Neuronal stem cell (in vitro differentiated cells): ENCODE measurements around the gene BTBD9.

Experiments
- DNase-seq: peaks from one replicate; pipeline ENCODE4 v3.0.0-alpha.2; 2013; ENCODE audit warnings: low spot score
- H2AFZ ChIP-seq: one replicate; pipeline ENCODE4 v1.6.1; 2013; ENCODE audit warnings: mild to moderate bottlenecking, low read length, inconsistent platforms
- H2AK5ac ChIP-seq: 2 replicates; pipeline ENCODE4 v1.6.1; 2013; ENCODE audit warnings: low read depth, mild to moderate bottlenecking, inconsistent platforms, low read length, moderate library complexity, mixed read lengths
- H2BK120ac ChIP-seq: 2 replicates; pipeline ENCODE4 v1.6.1; 2013; ENCODE audit warnings: low read depth, mild to moderate bottlenecking, inconsistent platforms, low read length, moderate library complexity, mixed read lengths
- H2BK12ac ChIP-seq: one replicate; pipeline ENCODE4 v1.6.1; 2013; ENCODE audit warnings: low read length, inconsistent platforms
- H2BK15ac ChIP-seq: 2 replicates; pipeline ENCODE4 v1.6.1; 2013; ENCODE audit warnings: mild to moderate bottlenecking, low read length, inconsistent platforms, mixed read lengths
- H2BK5ac ChIP-seq: one replicate; pipeline ENCODE4 v1.6.1; 2013; ENCODE audit warnings: inconsistent platforms, mild to moderate bottlenecking, low read length, moderate library complexity
- H3K14ac ChIP-seq: one replicate; pipeline ENCODE4 v1.6.1; 2013; ENCODE audit warnings: low read length, inconsistent platforms
- H3K18ac ChIP-seq: 2 replicates; pipeline ENCODE4 v1.6.1; 2013; ENCODE audit warnings: low read length, inconsistent platforms
- H3K23ac ChIP-seq: 2 replicates; pipeline ENCODE4 v1.6.1; 2013; ENCODE audit warnings: low read depth, mild to moderate bottlenecking, mixed read lengths, low read length, inconsistent platforms; ENCODE audit not compliant: poor library complexity
- H3K27ac ChIP-seq: replicated peaks from 3 replicates; pipeline ENCODE4 v1.5.1; 2013; ENCODE audit warnings: low read length, inconsistent platforms
- H3K27me3 ChIP-seq, 3 experiments: 2 replicates each; pipeline ENCODE4 v1.6.1; 2013; ENCODE audit warnings: low read length in 3 of 3, mild to moderate bottlenecking in 2 of 3, inconsistent platforms in 1 of 3, low read depth in 1 of 3, mixed read lengths in 1 of 3, moderate library complexity in 1 of 3; ENCODE audit not compliant: control insufficient read depth in 3 of 3, insufficient read depth in 3 of 3
- H3K36me3 ChIP-seq, 2 donors: replicated peaks in 1 of 2; 2 replicates each; pipeline ENCODE4 v1.6.1; 2013; ENCODE audit warnings: low read length in 2 of 2; ENCODE audit not compliant: control insufficient read depth in 2 of 2, insufficient read depth in 2 of 2
- H3K4ac ChIP-seq: 2 replicates; pipeline ENCODE4 v1.6.1; 2013; ENCODE audit warnings: inconsistent platforms, mild to moderate bottlenecking, low read length, moderate library complexity
- H3K4me1 ChIP-seq, 2 donors: 1 replicate in 1 of 2; 2 replicates in 1 of 2; pipeline ENCODE4 v1.6.1; 2013; ENCODE audit warnings: low read length in 2 of 2, low read depth in 1 of 2; ENCODE audit not compliant: control insufficient read depth in 2 of 2, insufficient read depth in 1 of 2
- H3K4me2 ChIP-seq: one replicate; pipeline ENCODE4 v1.6.1; 2013; ENCODE audit warnings: mild to moderate bottlenecking, low read length, inconsistent platforms; ENCODE audit not compliant: insufficient read depth, poor library complexity, severe bottlenecking
- H3K4me3 ChIP-seq, 2 donors: 2 replicates each; pipeline ENCODE4 v1.5.1; 2013; ENCODE audit warnings: low read length in 2 of 2, mild to moderate bottlenecking in 2 of 2, inconsistent platforms in 1 of 2, moderate library complexity in 1 of 2
- H3K79me1 ChIP-seq: one replicate; pipeline ENCODE4 v1.6.1; 2013; ENCODE audit warnings: low read depth, mild to moderate bottlenecking, inconsistent platforms, low read length, moderate library complexity
- H3K9ac ChIP-seq: one replicate; pipeline ENCODE4 v1.6.1; 2013; ENCODE audit warnings: mild to moderate bottlenecking, low read depth, low read length, inconsistent platforms; ENCODE audit not compliant: poor library complexity
- H3K9me3 ChIP-seq, 2 donors: replicated peaks in 1 of 2; 2 replicates each; pipeline versions ENCODE3 to v1.6.1; 2013; ENCODE audit warnings: low read length in 2 of 2, mild to moderate bottlenecking in 2 of 2, inconsistent platforms in 1 of 2, low read depth in 1 of 2, mixed read lengths in 1 of 2, moderate library complexity in 1 of 2; ENCODE audit not compliant: control insufficient read depth in 2 of 2, insufficient read depth in 1 of 2
- H4K8ac ChIP-seq: one replicate; pipeline ENCODE4 v1.6.1; 2013; ENCODE audit warnings: low read depth, mild to moderate bottlenecking, inconsistent platforms, low read length, moderate library complexity
- H4K91ac ChIP-seq: one replicate; pipeline ENCODE4 v1.6.1; 2013; ENCODE audit warnings: low read length, low read depth, mild to moderate bottlenecking, inconsistent platforms; ENCODE audit not compliant: poor library complexity
- WGBS, 2 donors: extraction: QIAGEN DNeasy Blood & Tissue Kit; methylation state at CpG; one replicate each; pipeline ENCODE4 v1.1.7; 2013; ENCODE audit warnings: missing lambda C conversion rate in 2 of 2, mixed read lengths in 1 of 2; ENCODE audit not compliant: insufficient read length in 2 of 2, insufficient replicate concordance in 1 of 2; ENCODE audit errors: extremely low coverage in 2 of 2; 5-methylcytosine and 5-hydroxymethylcytosine counted together

Gene BTBD9

GRCh38 chr6:38375341-38375740 is 264.4 kb downstream of the BTBD9 start:
- Histone ChIP-seq H2AFZ (no peak overlapping the region), H3K18ac (no peak overlapping the region), H2BK12ac (no peak overlapping the region), H2AK5ac (no peak overlapping the region), H2BK15ac (no peak overlapping the region), H3K14ac (no peak overlapping the region), H3K9ac (no peak overlapping the region), H3K4ac (no peak overlapping the region), H2BK120ac (no peak overlapping the region), H4K8ac (no peak overlapping the region), H3K36me3 (no peaks in the 10 kb centered on the region), H3K4me2 (no peak overlapping the region), H3K27me3 (no peaks in the 10 kb centered on the region), H4K91ac (no peak overlapping the region), H3K4me1 (peaks cover 3 to 11% of the 10 kb centered on the region in 2 donors), H3K27ac (no peak overlapping the region), H3K4me3 (no peak overlapping the region), H3K9me3 (no peaks in the 10 kb centered on the region), H3K79me1 (no peaks in the 10 kb centered on the region), H3K23ac (no peak overlapping the region), H2BK5ac (no peak overlapping the region)
- no CpG with 5 or more reads among the region's 1 CpG for WGBS, 2 donors
- no peak for DNase-seq

- DNase-seq, result no peak
- no peak overlapping the region for H3K23ac ChIP-seq
- no peaks in the 10 kb centered on the region for H3K27me3 ChIP-seq
- H3K4me3 ChIP-seq, result no peak overlapping the region
- H2BK15ac ChIP-seq, result no peak overlapping the region
- no peak overlapping the region for H3K4ac ChIP-seq
- no peak overlapping the region for H3K14ac ChIP-seq
- no peak overlapping the region for H3K18ac ChIP-seq
- H2BK12ac ChIP-seq, result no peak overlapping the region
- H3K79me1 ChIP-seq, result no peaks in the 10 kb centered on the region
- H2AK5ac ChIP-seq, result no peak overlapping the region
- no CpG with 5 or more reads among the region's 1 CpG for WGBS, 2 donors
- H3K9ac ChIP-seq, result no peak overlapping the region
- H3K4me2 ChIP-seq, result no peak overlapping the region
- peaks cover 3 to 14% of the 10 kb centered on the region in 2 donors for H3K4me1 ChIP-seq
- H3K36me3 ChIP-seq, result no peaks in the 10 kb centered on the region
- no peak overlapping the region for H3K27ac ChIP-seq
- no peak overlapping the region for H2AFZ ChIP-seq
- no peaks in the 10 kb centered on the region for H3K9me3 ChIP-seq
- no peak overlapping the region for H2BK5ac ChIP-seq
- H4K8ac ChIP-seq, result no peak overlapping the region
- no peak overlapping the region for H4K91ac ChIP-seq
- H2BK120ac ChIP-seq, result no peak overlapping the region
These were observed 267.8 kb downstream of the BTBD9 start for GRCh38 chr6:38371881-38372280.

GRCh38 chr6:38370653-38371601 is 268.8 kb downstream of the BTBD9 start:
- H2AFZ ChIP-seq, result no peak overlapping the region
- no peak overlapping the region for H4K91ac ChIP-seq
- H3K4me3 ChIP-seq, result no peak overlapping the region
- H3K27me3 ChIP-seq, result no peaks in the 10 kb centered on the region
- WGBS, 2 donors, result no CpG with 5 or more reads among the region's 8 CpGs
- no peak overlapping the region for H2BK12ac ChIP-seq
- H3K18ac ChIP-seq, result no peak overlapping the region
- no peak overlapping the region for H4K8ac ChIP-seq
- H2BK15ac ChIP-seq, result no peak overlapping the region
- no peaks in the 10 kb centered on the region for H3K36me3 ChIP-seq
- no peaks in the 10 kb centered on the region for H3K79me1 ChIP-seq
- no peak overlapping the region for H3K14ac ChIP-seq
- no peak for DNase-seq
- no peak overlapping the region for H3K4ac ChIP-seq
- H3K27ac ChIP-seq, result no peak overlapping the region
- no peak overlapping the region for H3K23ac ChIP-seq
- no peak overlapping the region for H3K9ac ChIP-seq
- H3K9me3 ChIP-seq, result no peaks in the 10 kb centered on the region
- H3K4me2 ChIP-seq, result no peak overlapping the region
- H2AK5ac ChIP-seq, result no peak overlapping the region
- no peak overlapping the region for H2BK5ac ChIP-seq
- H2BK120ac ChIP-seq, result no peak overlapping the region
- H3K4me1 ChIP-seq, result peaks cover 3 to 18% of the 10 kb centered on the region in 2 donors

GRCh38 chr6:38367231-38367630 is 272.5 kb downstream of the BTBD9 start:
- Histone ChIP-seq H3K9me3 (no peaks in the 10 kb centered on the region), H3K23ac (no peak overlapping the region), H3K9ac (no peak overlapping the region), H4K91ac (no peak overlapping the region), H3K79me1 (no peaks in the 10 kb centered on the region), H3K14ac (no peak overlapping the region), H3K27ac (no peak overlapping the region), H4K8ac (no peak overlapping the region), H3K36me3 (no peaks in the 10 kb centered on the region), H3K4me3 (no peak overlapping the region), H2BK12ac (no peak overlapping the region), H3K18ac (no peak overlapping the region), H2BK5ac (no peak overlapping the region), H2AK5ac (no peak overlapping the region), H3K4me2 (no peak overlapping the region), H3K4me1 (peaks cover 3 to 18% of the 10 kb centered on the region in 2 donors), H3K27me3 (no peaks in the 10 kb centered on the region), H2BK15ac (no peak overlapping the region), H2BK120ac (no peak overlapping the region), H2AFZ (no peak overlapping the region), H3K4ac (no peak overlapping the region)
- no peak for DNase-seq
